ENCODE measurements around the gene FUT8. TPM values are rescaled to one million over a fixed set of nuclear protein-coding genes. Genes with fewer than 3 reads are reported as not detected.

Gene FUT8
- total RNA-seq, 4 donors from 2014 or later: 6.5 to 11.3 (median 9.3) TPM

DNA sequence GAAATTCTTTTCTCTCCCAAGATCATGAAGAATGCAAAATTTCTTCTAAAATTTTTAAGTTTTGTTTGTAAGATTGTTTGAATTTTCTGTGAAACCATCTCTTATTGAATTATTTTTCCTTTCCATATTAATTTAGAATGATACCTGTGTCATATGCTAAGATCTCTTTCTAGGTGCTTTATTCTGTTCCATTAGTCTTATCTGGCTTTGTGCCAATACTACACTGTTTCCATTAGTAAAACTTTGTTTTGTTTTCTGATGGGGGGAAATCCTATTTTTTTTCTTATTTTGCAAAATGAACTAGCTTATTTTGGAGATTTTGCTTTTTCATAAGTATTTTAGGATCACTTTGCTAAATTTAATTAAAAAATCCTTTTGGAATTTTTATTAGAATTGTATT, 193.9 kb downstream of the FUT8 start:
- TF ChIP-seq, protein P1, sequence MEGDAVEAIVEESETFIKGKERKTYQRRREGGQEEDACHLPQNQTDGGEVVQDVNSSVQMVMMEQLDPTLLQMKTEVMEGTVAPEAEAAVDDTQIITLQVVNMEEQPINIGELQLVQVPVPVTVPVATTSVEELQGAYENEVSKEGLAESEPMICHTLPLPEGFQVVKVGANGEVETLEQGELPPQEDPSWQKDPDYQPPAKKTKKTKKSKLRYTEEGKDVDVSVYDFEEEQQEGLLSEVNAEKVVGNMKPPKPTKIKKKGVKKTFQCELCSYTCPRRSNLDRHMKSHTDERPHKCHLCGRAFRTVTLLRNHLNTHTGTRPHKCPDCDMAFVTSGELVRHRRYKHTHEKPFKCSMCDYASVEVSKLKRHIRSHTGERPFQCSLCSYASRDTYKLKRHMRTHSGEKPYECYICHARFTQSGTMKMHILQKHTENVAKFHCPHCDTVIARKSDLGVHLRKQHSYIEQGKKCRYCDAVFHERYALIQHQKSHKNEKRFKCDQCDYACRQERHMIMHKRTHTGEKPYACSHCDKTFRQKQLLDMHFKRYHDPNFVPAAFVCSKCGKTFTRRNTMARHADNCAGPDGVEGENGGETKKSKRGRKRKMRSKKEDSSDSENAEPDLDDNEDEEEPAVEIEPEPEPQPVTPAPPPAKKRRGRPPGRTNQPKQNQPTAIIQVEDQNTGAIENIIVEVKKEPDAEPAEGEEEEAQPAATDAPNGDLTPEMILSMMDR (IDR thresholded peaks at IDR 0.05 in 4 of 5, conservative IDR thresholded peaks at IDR 0.05 in 1 of 5): no peak
- TF ChIP-seq POLR2A (IDR thresholded peaks at IDR 0.05): no peak
- no peaks in the 10 kb centered on the region for H3K36me3 ChIP-seq
- no peaks in the 10 kb centered on the region for H3K4me1 ChIP-seq
- in situ Hi-C loops (cut with MboI; ENCODE audit: low sequenced_read_pairs in 4 of 4) (no loop called here), intact Hi-C loops (cut with DNase I; ENCODE audit: low total_unique reads) (loop anchor here (10.0 kb wide), 1 partner anchor 192 kb away; the partner anchor contains the start of gene FUT8)
- ATAC-seq (no peak), DNase-seq (no peak)
- no peak overlapping the region for H3K27ac ChIP-seq
- no peak overlapping the region for H3K4me3 ChIP-seq
- H3K27me3 ChIP-seq: no peaks in the 10 kb centered on the region
- no peaks in the 10 kb centered on the region for H3K9me3 ChIP-seq

DNA sequence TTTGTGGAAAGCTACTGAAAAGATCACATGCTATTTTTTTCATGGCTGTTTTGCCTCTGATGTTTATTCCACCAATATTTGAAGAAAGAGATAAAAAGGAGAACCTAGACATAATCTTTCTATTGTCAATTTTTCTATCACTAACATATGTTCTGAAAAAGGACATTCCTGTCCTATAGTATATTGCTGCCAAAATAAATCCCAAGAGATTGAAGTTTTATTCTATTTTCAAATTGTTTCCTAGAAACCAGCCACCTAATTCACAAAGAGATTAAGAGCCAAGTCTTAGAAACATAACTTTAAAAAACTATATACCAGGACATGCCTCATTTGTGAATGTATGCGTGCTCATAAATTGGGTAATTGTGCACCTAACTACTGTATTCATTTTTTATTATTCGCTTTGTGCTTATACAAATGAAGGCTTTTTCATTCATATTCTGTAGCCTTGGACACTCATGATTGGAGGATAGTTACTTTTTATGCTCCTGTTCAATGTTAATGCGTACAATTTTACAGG, 200.7 kb downstream of the FUT8 start:
- H3K4me3 ChIP-seq: no peak overlapping the region
- H3K36me3 ChIP-seq: no peaks in the 10 kb centered on the region
- no peaks in the 10 kb centered on the region for H3K27me3 ChIP-seq
- intact Hi-C loops (cut with DNase I; ENCODE audit: low total_unique reads) (no loop called here), in situ Hi-C loops (cut with MboI; ENCODE audit: low sequenced_read_pairs in 4 of 4) (no loop called here)
- ATAC-seq: no peak
- TF ChIP-seq, protein P1 (IDR thresholded peaks at IDR 0.05 in 4 of 5, conservative IDR thresholded peaks at IDR 0.05 in 1 of 5): no peak
- no peaks in the 10 kb centered on the region for H3K4me1 ChIP-seq
- no peak for DNase-seq
- H3K27ac ChIP-seq: no peak overlapping the region
- no peaks in the 10 kb centered on the region for H3K9me3 ChIP-seq

- in situ Hi-C loops (cut with MboI; ENCODE audit: low sequenced_read_pairs in 4 of 4): no loop called here
- ATAC-seq (no peak), DNase-seq (no peak)
- Histone ChIP-seq H3K27me3 (no peaks in the 10 kb centered on the region), H3K36me3 (no peaks in the 10 kb centered on the region), H3K4me1 (no peaks in the 10 kb centered on the region), H3K4me3 (no peak overlapping the region), H3K27ac (no peak overlapping the region), H3K9me3 (no peaks in the 10 kb centered on the region)
- intact Hi-C loops (cut with DNase I; ENCODE audit: low total_unique reads): no loop called here
- TF ChIP-seq, protein P1 (IDR thresholded peaks at IDR 0.05 in 4 of 5, conservative IDR thresholded peaks at IDR 0.05 in 1 of 5): no peak
- no peak for TF ChIP-seq POLR2A (IDR thresholded peaks at IDR 0.05)
Measured at GRCh38 chr14:65618996-65619395, 206.5 kb downstream of the FUT8 start.

DNA sequence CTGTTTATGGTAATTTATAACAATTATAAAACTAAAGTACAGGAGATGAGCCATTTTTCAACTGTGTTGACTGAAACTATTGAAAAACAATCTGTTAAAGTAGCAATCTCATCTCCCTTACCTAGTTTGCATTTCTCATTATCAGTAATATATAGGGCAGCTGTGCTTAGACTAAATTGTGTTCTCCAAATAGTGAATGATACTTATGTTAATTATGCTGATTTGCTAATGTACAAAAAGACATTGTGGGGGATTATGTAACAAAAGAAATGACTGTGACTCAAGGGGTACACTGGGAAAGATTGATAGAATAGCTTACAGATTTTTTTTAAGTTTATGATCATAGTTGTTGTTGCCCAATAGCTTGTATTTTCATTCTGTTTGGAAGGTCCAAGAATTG, 207.7 kb downstream of the FUT8 start:
- in situ Hi-C loops (cut with MboI; ENCODE audit: low sequenced_read_pairs in 4 of 4) (no loop called here), intact Hi-C loops (cut with DNase I; ENCODE audit: low total_unique reads) (no loop called here)
- Histone ChIP-seq H3K9me3 (no peaks in the 10 kb centered on the region), H3K4me3 (no peak overlapping the region), H3K36me3 (no peaks in the 10 kb centered on the region), H3K27ac (no peak overlapping the region), H3K27me3 (no peaks in the 10 kb centered on the region), H3K4me1 (no peaks in the 10 kb centered on the region)
- DNase-seq (no peak), ATAC-seq (no peak)
- TF ChIP-seq POLR2A (IDR thresholded peaks at IDR 0.05): no peak
- TF ChIP-seq, protein P1 (IDR thresholded peaks at IDR 0.05 in 4 of 5, conservative IDR thresholded peaks at IDR 0.05 in 1 of 5): no peak

DNA sequence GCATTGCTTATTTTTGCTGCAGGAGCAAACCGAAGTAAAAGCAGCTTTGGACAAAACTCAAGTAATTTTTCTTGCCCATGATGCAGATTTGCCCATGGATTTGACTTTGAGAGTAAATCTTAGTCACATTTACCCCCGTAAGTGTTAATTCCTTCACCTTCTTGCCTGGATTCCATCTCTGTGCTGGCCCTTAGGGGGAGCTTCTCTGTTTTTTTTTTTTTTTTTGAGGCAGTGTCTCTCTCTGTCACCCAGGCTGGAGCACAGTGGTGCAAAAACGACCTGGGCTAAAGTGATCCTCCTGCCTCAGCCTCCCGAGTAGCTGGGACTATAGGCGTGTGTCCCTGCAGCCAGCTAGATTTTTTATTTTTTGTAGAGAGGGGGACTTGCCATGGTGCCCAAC, 210.2 kb downstream of the FUT8 start:
- no peak overlapping the region for H3K4me3 ChIP-seq
- ATAC-seq: no peak
- in situ Hi-C loops (cut with MboI; ENCODE audit: low sequenced_read_pairs in 4 of 4): no loop called here
- H3K27me3 ChIP-seq: no peaks in the 10 kb centered on the region
- H3K27ac ChIP-seq: no peak overlapping the region
- H3K36me3 ChIP-seq: no peaks in the 10 kb centered on the region
- intact Hi-C loops (cut with DNase I; ENCODE audit: low total_unique reads): no loop called here
- TF ChIP-seq POLR2A (IDR thresholded peaks at IDR 0.05): no peak
- TF ChIP-seq, protein P1 (IDR thresholded peaks at IDR 0.05 in 4 of 5, conservative IDR thresholded peaks at IDR 0.05 in 1 of 5): no peak
- no peak for DNase-seq
- no peaks in the 10 kb centered on the region for H3K9me3 ChIP-seq
- no peaks in the 10 kb centered on the region for H3K4me1 ChIP-seq

All from gastrocnemius medialis (tissue), 4 donors.